ENCODE measurements around the gene DVL2.

DVL2 gene

GRCh38 chr17:7239091-7240027 is 5.0 kb upstream of the DVL2 start, which contains the start of gene PHF23:
Gene PHF23 (minus strand): TSS chr17:7239457. CDS start chr17:7239279, 178 bp downstream.
- TF ChIP-seq CTCF (conservative IDR thresholded peaks at IDR 0.05) = no peak
- H3K27ac ChIP-seq = peak within 1 kb of the TSS; percentile 92

GRCh38 chr17:7238420-7239090 is 4.2 kb upstream of the DVL2 start:
- H3K27ac ChIP-seq = peak overlapping the region; percentile 81
- TF ChIP-seq CTCF (conservative IDR thresholded peaks at IDR 0.05) = no peak

GRCh38 chr17:7237761-7238419 is 3.6 kb upstream of the DVL2 start:
- H3K27ac ChIP-seq = peak overlapping the region; percentile 81
- TF ChIP-seq CTCF (conservative IDR thresholded peaks at IDR 0.05) = no peak

- TF ChIP-seq CTCF (conservative IDR thresholded peaks at IDR 0.05) = no peak
- peak overlapping the region; percentile 81 for H3K27ac ChIP-seq
These were observed 3.0 kb upstream of the DVL2 start for GRCh38 chr17:7237266-7237760.

- TF ChIP-seq CTCF (conservative IDR thresholded peaks at IDR 0.05) = no peak
- H3K27ac ChIP-seq = peak overlapping the region; percentile 81
These were observed 2.5 kb upstream of the DVL2 start for GRCh38 chr17:7236808-7237207.

- no peak for TF ChIP-seq CTCF (conservative IDR thresholded peaks at IDR 0.05)
- H3K27ac ChIP-seq = no peak overlapping the region
These were observed 1.7 kb upstream of the DVL2 start for GRCh38 chr17:7235693-7236665.

Measured in VCaP (cell line).